Transverse colon (tissue), 4 donors: ENCODE measurements around the gene MPP2. TPM values are rescaled to one million over a fixed set of nuclear protein-coding genes. Genes with fewer than 3 reads are reported as not detected.

ENCODE experiments used
- DNase-seq: peaks from one replicate; pipeline ENCODE4 v3.0.0-alpha.2; 2019
- H3K27ac ChIP-seq, 4 donors: fragments of 200-600 bp; sonication (generic); 2 replicates each; pipeline ENCODE4 v1.5.1; 2016 to 2018; ENCODE audit warnings: inconsistent platforms in 4 of 4
- H3K27me3 ChIP-seq: fragments of 200-600 bp; sonication (generic); 2 replicates; pipeline ENCODE4 v1.5.1; 2017; ENCODE audit warnings: inconsistent platforms
- H3K36me3 ChIP-seq, 4 donors: fragments of 200-600 bp; sonication (generic); 2 replicates each; pipeline ENCODE4 v1.5.1; 2017 to 2019; ENCODE audit warnings: inconsistent platforms in 4 of 4
- H3K4me1 ChIP-seq, 4 donors: fragments of 200-600 bp; sonication (generic); 2 replicates each; pipeline ENCODE4 v1.5.1; 2017 to 2020; ENCODE audit warnings: inconsistent platforms in 4 of 4
- H3K4me3 ChIP-seq, 4 donors: fragments of 200-600 bp; sonication (generic); 1 replicate in 1 of 4; 2 replicates in 3 of 4; pipeline versions ENCODE4 v1.5.1 to v1.6.1; 2017 to 2019; ENCODE audit warnings: inconsistent platforms in 4 of 4
- H3K9me3 ChIP-seq, 2 donors: fragments of 200-600 bp; sonication (generic); 2 replicates each; pipeline ENCODE4 v1.5.1; 2017 to 2019; ENCODE audit warnings: inconsistent platforms in 2 of 2
- CTCF ChIP-seq, 5 experiments: fragments of 200-600 bp in 3 of 5; fragments of 450-650 bp in 2 of 5; sonication (generic) in 3 of 5; IDR thresholded peaks; 1 replicate in 2 of 5; 2 replicates in 3 of 5; pipeline ENCODE4 v1.5.1; 2016 to 2017; ENCODE audit warnings: antibody characterized with exemption in 5 of 5, inconsistent platforms in 3 of 5, mild to moderate bottlenecking in 2 of 5, moderate library complexity in 1 of 5
- EP300 ChIP-seq: sonication (generic); formaldehyde crosslinking; IDR thresholded peaks from one replicate; pipeline ENCODE4 v1.6.1; 2017; ENCODE audit warnings: antibody characterized with exemption, low read depth
- POLR2A ChIP-seq: fragments of 450-650 bp; IDR thresholded peaks from one replicate; pipeline ENCODE4 v1.6.1; 2016; ENCODE audit warnings: antibody characterized with exemption, mild to moderate bottlenecking, moderate library complexity
- POLR2AphosphoS5 ChIP-seq, 3 donors: sonication (generic); formaldehyde crosslinking; IDR thresholded peaks; one replicate each; pipeline ENCODE4 v1.6.1; 2016; ENCODE audit warnings: antibody characterized with exemption in 3 of 3
- WGBS, 2 donors: methylation state at CpG; one replicate each; pipeline ENCODE4 v1.1.5; 2018; ENCODE audit warnings: low coverage in 1 of 2; 5-methylcytosine and 5-hydroxymethylcytosine counted together
- in situ Hi-C, 4 donors: fragments of 200-750 bp; cut with MboI; loops; one replicate each; pipeline versions ENCODE4 v1.15.0 to v1.15.1; 2017; ENCODE audit warnings: low sequenced_read_pairs in 3 of 4, low pct_ligation_motif_present in 1 of 4, low pct_unique_long_range_greater_than_20kb in 1 of 4
- intact Hi-C: fragments of 100-400 bp; cut with DNase I; formaldehyde crosslinking; loops from one replicate; pipeline ENCODE4 v1.15.1; 2023; ENCODE audit warnings: low total_unique reads
- total RNA-seq, 4 donors: library from RNA; depleted of rRNA; stranded (reverse); fragments of >200 nt; gene quantifications; one replicate each; pipeline ENCODE4 v1.1.0, GENCODE V29; 2016

Gene MPP2
- total RNA-seq, 4 donors from 2014 or later, result 3.4 to 4.9 (median 4.2) TPM

GRCh38 chr17:43912635-43913304, 5.4 kb upstream of the MPP2 start:
- Histone ChIP-seq H3K27me3 (peaks cover 26% of the 10 kb centered on the region), H3K4me3 (no peak overlapping the region), H3K27ac (no peak overlapping the region), H3K36me3 (no peaks in the 10 kb centered on the region), H3K4me1 (peaks cover 1 to 18% (median 7%) of the 10 kb centered on the region in 4 donors), H3K9me3 (no peaks in the 10 kb centered on the region)
- in situ Hi-C loops, result no loop called here
- no peak for DNase-seq
- intact Hi-C loops, result no loop called here
- 59% methylated on average over 4 of the region's 4 CpGs; no CpG with 5 or more reads in 1 of the 2 donors for WGBS, 2 donors
- no peak for TF ChIP-seq POLR2AphosphoS5 (IDR thresholded peaks at IDR 0.05)
- no peak for TF ChIP-seq POLR2A
- TF ChIP-seq CTCF (IDR thresholded peaks at IDR 0.05), result no peak
- TF ChIP-seq EP300, result no peak

GRCh38 chr17:43911904-43912303, 4.6 kb upstream of the MPP2 start:
- Histone ChIP-seq H3K27ac (no peak overlapping the region), H3K4me1 (peaks cover 3 to 18% (median 11%) of the 10 kb centered on the region in 4 donors), H3K27me3 (peaks cover 28% of the 10 kb centered on the region), H3K4me3 (no peak overlapping the region), H3K9me3 (no peaks in the 10 kb centered on the region), H3K36me3 (no peaks in the 10 kb centered on the region)
- TF ChIP-seq POLR2AphosphoS5 (IDR thresholded peaks at IDR 0.05) (no peak), CTCF (IDR thresholded peaks at IDR 0.05) (no peak), POLR2A (no peak), EP300 (no peak)
- in situ Hi-C loops, result no loop called here
- WGBS, 2 donors, result 53 to 75% methylated on average over 2 to 8 of the region's 8 CpGs
- intact Hi-C loops, result no loop called here
- no peak for DNase-seq

GRCh38 chr17:43909537-43910231, 2.3 kb upstream of the MPP2 start:
- in situ Hi-C loops, result no loop called here
- Histone ChIP-seq H3K9me3 (no peaks in the 10 kb centered on the region), H3K4me3 (no peak overlapping the region), H3K36me3 (no peaks in the 10 kb centered on the region), H3K4me1 (peaks cover 12 to 36% (median 26%) of the 10 kb centered on the region in 4 donors), H3K27ac (no peak overlapping the region), H3K27me3 (peaks cover 48% of the 10 kb centered on the region)
- TF ChIP-seq EP300 (no peak), POLR2AphosphoS5 (IDR thresholded peaks at IDR 0.05) (no peak), POLR2A (no peak), CTCF (IDR thresholded peaks at IDR 0.05) (no peak)
- no peak for DNase-seq
- WGBS, 2 donors, result 40 to 58% methylated on average over 2 to 7 of the region's 7 CpGs
- intact Hi-C loops, result no loop called here

- Histone ChIP-seq H3K4me3 (peak overlapping the region in 3 of 4 donors; percentile 46 to 60 (median 50)), H3K27me3 (peaks cover 58% of the 10 kb centered on the region), H3K36me3 (no peaks in the 10 kb centered on the region), H3K9me3 (no peaks in the 10 kb centered on the region), H3K4me1 (peaks cover 12 to 36% (median 26%) of the 10 kb centered on the region in 4 donors), H3K27ac (peak overlapping the region; percentile 84 to 94 (median 85))
- intact Hi-C loops, result no loop called here
- TF ChIP-seq POLR2A, result no peak
- peak in 2 of 3 donors; percentile 10 to 43 for TF ChIP-seq POLR2AphosphoS5 (IDR thresholded peaks at IDR 0.05)
- TF ChIP-seq EP300, result no peak
- in situ Hi-C loops, result no loop called here
- 6 to 22% methylated on average over 6 to 26 of the region's 26 CpGs for WGBS, 2 donors
- peak; percentile 64 for DNase-seq
Measured at GRCh38 chr17:43907998-43908721, 824 bp upstream of the MPP2 start.
